ENCODE results near the gene BORCS6.
A peak's percentile ranks its signal among the peaks of the same experiment; 100 is the strongest.

DNA sequence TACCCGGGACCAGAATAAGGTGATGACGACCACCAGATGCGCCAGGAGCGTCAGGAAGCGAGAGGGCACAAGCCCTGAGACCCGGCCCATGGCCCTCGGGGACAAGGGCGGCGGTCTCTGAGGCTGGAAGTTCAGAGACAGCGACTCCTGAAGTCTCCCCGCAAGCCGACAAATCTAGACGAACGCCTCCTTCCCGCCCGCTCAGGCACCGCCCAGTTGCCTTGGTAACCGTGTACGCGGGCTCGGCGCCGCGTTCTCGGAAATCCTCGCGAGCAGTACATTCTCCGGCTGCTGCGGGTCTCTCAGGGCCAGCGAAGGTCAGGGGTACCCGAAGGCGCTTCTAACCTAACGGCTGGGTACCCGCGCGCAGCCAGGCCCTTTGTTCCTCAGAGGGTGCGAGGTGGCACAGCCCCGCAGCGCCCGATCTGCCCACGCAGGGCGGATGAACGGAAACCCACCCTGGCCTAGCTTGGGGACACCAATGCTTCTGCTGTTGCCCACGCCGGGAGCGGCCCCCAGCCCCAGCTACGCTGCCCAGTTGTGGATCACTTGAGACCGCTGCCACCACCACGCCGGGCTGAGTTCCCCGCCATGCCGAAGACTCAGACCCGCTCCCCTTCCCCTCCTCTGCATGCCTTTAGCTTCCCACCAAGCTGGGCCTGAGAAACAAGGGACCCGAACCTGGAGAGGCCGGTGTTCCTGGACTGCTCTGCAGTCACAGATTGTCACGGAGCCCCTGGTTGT is 13.6 kb downstream of the BORCS6 start, which contains the start of gene TMEM107:
- TF ChIP-seq, protein P1, sequence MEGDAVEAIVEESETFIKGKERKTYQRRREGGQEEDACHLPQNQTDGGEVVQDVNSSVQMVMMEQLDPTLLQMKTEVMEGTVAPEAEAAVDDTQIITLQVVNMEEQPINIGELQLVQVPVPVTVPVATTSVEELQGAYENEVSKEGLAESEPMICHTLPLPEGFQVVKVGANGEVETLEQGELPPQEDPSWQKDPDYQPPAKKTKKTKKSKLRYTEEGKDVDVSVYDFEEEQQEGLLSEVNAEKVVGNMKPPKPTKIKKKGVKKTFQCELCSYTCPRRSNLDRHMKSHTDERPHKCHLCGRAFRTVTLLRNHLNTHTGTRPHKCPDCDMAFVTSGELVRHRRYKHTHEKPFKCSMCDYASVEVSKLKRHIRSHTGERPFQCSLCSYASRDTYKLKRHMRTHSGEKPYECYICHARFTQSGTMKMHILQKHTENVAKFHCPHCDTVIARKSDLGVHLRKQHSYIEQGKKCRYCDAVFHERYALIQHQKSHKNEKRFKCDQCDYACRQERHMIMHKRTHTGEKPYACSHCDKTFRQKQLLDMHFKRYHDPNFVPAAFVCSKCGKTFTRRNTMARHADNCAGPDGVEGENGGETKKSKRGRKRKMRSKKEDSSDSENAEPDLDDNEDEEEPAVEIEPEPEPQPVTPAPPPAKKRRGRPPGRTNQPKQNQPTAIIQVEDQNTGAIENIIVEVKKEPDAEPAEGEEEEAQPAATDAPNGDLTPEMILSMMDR (IDR thresholded peaks at IDR 0.05), result no peak
- TF ChIP-seq POLR2A (IDR thresholded peaks at IDR 0.05), result peak in 1 of 4 donors; percentile 72

All from esophagus squamous epithelium (tissue), 4 donors.